Stimulated activated CD4-positive, alpha-beta T cell treated with anti-CD3 and anti-CD28 coated beads, Interleukin-2, amount 100 ng/mL, for 4 hours (primary cell): ENCODE data around the gene EPAS1.

Experiments
- DNase-seq: peaks from one replicate; pipeline ENCODE4 v3.0.0-alpha.2; 2020; ENCODE audit warnings: low read depth

Gene EPAS1

GRCh38 chr2:46273919-46274318 lies 23.3 kb upstream of the EPAS1 start:
- DNase-seq: no peak

GRCh38 chr2:46274586-46274985 lies 22.6 kb upstream of the EPAS1 start:
- no peak for DNase-seq

- no peak for DNase-seq
Measured at GRCh38 chr2:46275995-46276394, 21.2 kb upstream of the EPAS1 start.

GRCh38 chr2:46276642-46277041 lies 20.6 kb upstream of the EPAS1 start:
- DNase-seq: no peak

GRCh38 chr2:46277431-46278190 lies 19.6 kb upstream of the EPAS1 start:
- DNase-seq: no peak

- no peak for DNase-seq
Measured at GRCh38 chr2:46278952-46279351, 18.3 kb upstream of the EPAS1 start.

GRCh38 chr2:46281939-46282338 lies 15.3 kb upstream of the EPAS1 start:
- no peak for DNase-seq

- no peak for DNase-seq
Measured at GRCh38 chr2:46283693-46284092, 13.5 kb upstream of the EPAS1 start.

GRCh38 chr2:46284260-46284659 lies 12.9 kb upstream of the EPAS1 start:
- no peak for DNase-seq

GRCh38 chr2:46284796-46285195 lies 12.4 kb upstream of the EPAS1 start:
- DNase-seq: no peak

GRCh38 chr2:46286715-46287114 lies 10.5 kb upstream of the EPAS1 start:
- no peak for DNase-seq

GRCh38 chr2:46290078-46290477 lies 7.1 kb upstream of the EPAS1 start:
- no peak for DNase-seq

GRCh38 chr2:46293466-46293865 lies 3.7 kb upstream of the EPAS1 start:
- DNase-seq: no peak

GRCh38 chr2:46294176-46294836 lies 2.9 kb upstream of the EPAS1 start:
- DNase-seq: no peak

GRCh38 chr2:46296216-46296839 lies 879 bp upstream of the EPAS1 start:
- DNase-seq: no peak

GRCh38 chr2:46297546-46298271 lies 502 bp downstream of the EPAS1 start:
- peak; percentile 66 for DNase-seq

- no peak for DNase-seq
Measured at GRCh38 chr2:46298272-46298521, 990 bp downstream of the EPAS1 start.

GRCh38 chr2:46298522-46299353 lies 1.5 kb downstream of the EPAS1 start:
- no peak for DNase-seq

GRCh38 chr2:46299365-46300263 lies 2.4 kb downstream of the EPAS1 start:
- no peak for DNase-seq

- DNase-seq: no peak
Measured at GRCh38 chr2:46300406-46300832, 3.2 kb downstream of the EPAS1 start.
